RPMI7951 (cell line): Measurements from ENCODE around the gene GMPR2. TPM values are rescaled to one million over a fixed set of nuclear protein-coding genes. Genes with fewer than 3 reads are reported as not detected.
"Not testable (repeated sequence)": the region's sequence is repeated elsewhere in the genome, so short reads cannot be mapped to it uniquely, and the experiment has no call there.

ENCODE experiments used
- DNase-seq: peaks from one replicate; pipeline ENCODE4 v3.0.0-alpha.2; 2012; ENCODE audit warnings: low read depth
- total RNA-seq: library from RNA; depleted of rRNA; stranded (reverse); fragments of >200 nt; shearing (Covaris generic); gene quantifications from 2 replicates; pipeline ENCODE4 v1.2.3, GENCODE V29; 2014

GMPR2 gene
- total RNA-seq, 1 experiment from 2014 or later, result 52.9 TPM

DNA sequence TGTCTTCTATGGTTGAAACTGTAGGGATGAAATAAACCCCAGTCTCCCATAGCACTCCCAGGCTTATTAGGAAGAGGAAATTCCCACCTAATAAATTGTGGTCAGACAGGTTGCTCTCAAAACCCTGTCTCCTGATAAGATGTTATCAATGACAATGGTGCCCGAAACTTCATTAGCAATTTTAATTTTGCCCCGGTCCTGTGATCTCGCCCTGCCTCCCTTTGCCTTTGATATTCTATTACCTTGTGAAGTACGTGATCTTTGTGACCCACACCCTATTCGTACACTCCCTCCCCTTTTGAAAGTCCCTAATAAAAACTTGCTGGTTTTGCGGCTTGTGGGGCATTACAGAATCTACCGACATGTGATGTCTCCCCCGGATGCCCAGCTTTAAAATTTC is 30.2 kb upstream of the GMPR2 start:
- DNase-seq, result not testable (repeated sequence)

DNA sequence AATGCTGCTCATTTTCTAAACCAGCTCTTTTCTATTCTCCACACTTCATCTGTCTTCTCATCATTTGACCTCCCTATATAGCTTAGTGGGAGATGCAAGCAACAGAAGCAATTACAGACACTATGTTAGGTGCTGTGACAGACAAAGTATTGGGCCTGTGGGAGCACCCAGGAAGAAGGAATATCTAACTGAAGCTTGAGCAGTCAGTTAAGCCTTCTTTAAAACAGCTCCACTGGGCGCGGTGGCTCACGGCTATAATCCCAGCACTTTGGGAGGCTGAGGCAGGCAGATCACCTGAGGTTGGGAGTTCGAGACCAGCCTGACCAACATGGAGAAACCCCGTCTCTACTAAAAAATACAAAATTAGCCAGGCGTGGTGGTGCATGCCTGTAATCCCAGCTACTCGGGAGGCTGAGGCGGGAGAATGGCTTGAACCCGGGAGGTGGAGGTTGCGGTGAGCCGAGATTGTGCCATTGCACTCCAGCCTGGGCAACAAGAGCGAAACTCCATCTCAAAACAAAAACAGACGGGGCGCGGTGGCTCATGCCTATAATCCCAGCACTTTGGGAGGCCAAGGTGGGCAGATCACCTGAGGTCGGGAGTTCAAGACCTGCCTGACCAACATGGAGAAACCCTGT is 29.4 kb upstream of the GMPR2 start:
- DNase-seq, result not testable (repeated sequence)

DNA sequence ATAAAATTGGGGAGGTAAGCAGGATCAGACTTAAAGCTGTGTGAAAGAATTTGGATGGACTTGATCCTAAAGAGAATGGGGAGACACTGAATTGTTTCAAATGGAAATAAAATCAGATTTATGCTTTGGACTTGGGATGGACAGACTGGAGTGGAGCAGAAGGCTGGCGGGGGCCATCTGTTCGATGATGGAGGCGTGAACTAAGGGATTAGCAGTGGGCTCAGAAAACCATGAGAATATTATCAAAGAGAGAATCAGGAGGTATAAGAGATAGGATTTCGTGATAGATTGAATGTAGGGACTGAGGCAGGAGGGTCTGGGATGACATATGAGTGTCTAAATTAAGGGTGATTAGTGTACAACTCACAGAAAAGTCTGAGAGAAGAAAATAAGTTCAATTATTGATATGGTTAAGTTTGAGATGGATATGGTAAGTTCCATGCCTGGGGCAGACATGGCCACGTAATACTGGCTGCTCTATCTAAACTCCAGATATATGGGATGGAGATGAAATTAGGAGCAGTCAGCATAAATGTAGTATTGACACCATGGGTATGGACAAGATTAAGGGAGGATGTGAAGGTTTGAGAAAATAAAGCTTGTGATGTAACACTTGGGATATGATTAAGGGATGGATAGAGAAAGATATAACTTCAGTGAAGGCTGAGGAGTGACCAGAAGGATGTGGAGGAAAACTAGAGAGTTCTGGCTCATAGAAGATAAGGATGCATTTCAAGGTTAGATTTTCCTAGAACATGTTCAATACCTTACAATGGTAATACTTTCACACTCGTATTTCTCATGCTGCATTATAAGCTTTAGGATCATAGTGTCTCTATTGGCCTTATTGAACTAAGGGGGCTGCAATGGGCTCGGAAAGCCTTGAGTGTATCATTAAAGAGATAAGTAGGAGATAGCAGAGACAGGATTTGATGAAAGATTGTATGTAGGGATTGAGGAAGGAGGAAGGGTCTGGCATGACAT is 28.3 kb upstream of the GMPR2 start:
- no peak for DNase-seq

DNA sequence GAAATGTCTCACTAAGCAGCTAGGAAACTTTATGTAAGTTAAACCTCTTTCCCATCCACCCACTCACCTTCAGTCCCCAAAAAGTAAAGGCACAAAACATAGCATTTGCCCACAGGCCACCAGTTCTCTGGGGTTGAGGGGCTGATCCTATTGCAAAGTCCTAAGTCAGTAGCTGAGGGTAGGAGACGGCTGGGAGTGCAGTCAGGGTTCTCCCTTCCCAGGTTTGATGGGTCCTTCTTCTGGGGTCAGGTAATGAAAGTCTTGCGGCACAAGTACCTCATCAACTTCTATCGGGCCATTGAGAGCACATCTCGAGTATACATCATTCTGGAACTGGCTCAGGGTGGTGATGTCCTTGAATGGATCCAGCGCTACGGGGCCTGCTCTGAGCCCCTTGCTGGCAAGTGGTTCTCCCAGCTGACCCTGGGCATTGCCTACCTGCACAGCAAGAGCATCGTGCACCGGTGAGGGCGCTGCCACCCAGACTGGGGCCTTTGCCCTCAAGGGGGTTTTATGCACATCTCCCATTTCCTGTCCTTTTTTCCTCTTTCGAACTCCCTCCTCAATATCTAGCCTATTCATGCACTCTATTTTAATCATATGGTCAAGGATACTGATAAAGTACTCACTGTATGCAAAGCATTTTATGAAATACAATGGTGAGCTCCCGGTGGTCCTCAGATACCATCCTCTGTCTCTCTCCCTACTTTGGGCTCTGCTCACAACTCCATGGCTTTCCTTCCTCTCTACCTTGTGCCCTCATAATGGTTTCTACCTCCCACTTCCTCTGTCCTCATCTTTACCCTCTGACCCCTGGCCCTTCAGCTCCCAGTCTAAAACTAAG is 26.2 kb upstream of the GMPR2 start:
- DNase-seq, result no peak

DNA sequence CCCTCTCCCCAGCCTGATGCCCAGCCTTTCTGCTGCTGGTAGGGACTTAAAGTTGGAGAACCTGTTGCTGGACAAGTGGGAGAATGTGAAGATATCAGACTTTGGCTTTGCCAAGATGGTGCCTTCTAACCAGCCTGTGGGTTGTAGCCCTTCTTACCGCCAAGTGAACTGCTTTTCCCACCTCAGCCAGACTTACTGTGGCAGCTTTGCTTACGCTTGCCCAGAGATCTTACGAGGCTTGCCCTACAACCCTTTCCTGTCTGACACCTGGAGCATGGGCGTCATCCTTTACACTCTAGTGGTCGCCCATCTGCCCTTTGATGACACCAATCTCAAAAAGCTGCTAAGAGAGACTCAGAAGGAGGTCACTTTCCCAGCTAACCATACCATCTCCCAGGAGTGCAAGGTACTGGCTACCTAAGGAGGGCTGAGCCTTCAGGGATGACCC is 25.6 kb upstream of the GMPR2 start:
- no peak for DNase-seq

DNA sequence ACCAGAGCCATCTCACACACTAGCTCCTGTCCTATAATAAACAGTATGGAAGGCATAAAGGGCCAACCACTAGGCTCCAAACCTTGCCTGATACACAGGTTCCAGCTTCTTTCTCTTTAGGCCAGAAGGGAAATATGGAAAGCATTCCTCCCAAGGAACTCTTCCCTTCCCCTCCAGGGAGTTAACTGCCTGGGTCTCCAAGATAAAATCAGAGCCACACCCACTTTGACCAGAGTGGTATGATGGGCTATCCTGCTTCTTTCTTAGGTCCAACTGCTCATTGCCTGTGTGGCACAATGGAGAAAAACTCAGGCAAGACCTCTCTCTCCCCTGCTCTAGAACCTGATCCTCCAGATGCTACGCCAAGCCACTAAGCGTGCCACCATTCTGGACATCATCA is 25.1 kb upstream of the GMPR2 start:
- DNase-seq, result no peak

DNA sequence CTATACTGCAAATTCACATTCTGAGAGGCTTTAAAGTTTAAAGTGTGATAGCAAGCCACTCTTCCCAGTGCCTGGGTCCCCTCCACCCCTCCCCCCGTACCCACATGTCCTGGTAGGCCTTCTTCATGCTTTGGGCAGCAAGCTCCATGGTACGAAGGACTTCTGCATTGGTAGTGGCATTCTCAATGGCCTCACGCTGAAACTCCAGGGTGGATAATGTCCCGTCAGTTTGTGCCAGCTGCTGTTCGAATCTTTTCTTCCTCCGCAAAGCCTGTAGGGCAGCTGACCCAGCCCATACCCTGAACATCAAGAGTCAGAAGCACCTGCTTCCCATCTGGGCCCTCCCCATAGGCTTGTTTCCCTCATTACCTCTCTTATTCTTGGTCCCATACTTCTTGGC is 21.4 kb upstream of the GMPR2 start:
- no peak for DNase-seq

DNA sequence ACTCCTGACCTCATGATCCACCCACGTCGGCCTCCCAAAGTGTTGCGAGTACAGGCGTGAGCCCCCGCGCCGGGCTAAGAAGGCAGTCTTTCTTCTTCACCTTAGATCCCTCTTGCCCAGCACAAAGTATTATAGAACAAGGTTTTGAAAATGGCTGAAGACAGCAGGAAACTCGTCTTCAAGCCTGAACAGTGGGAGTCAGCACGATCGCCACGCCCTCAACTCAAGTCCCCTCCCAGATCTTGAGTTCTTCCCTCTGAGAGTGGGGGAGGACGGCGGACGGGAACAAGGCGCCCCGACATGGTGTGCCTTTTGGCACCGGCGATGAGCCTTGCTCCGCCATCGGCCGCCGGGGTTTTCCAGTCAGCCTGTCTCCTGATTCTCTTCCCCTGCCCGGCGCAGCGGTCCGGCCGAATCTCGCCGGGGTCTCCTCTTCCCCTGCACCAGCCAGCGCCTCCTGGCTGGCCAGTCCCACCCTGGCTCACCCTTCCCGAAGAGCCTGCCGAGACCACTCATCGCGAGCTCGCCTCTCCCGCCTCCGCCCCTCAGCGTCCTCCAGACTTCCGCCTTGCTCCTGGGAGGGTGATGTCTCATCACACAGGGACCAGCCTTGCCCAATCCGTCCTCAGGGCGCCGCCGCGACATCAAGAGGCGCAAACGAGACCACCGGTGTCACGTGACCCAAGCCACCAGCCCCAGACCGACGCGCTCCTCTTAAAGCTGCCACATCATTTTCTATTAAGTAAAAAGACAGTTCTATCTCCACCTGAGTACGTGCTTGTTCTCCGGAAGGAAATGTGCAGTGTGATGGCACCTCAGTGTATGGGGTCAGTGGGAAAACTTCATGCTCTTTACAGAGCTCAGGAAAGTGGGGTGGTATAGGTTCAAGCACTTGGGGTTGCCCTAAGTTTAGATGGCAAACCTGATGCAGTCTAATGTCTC is 19.5 kb upstream of the GMPR2 start, which contains the start of gene CHMP4A:
Gene CHMP4A (minus strand): TSS at position 565 of the 942 bp plus-strand sequence. CDS start 49 bp downstream, at position 516.
- peak; percentile 97 for DNase-seq

DNA sequence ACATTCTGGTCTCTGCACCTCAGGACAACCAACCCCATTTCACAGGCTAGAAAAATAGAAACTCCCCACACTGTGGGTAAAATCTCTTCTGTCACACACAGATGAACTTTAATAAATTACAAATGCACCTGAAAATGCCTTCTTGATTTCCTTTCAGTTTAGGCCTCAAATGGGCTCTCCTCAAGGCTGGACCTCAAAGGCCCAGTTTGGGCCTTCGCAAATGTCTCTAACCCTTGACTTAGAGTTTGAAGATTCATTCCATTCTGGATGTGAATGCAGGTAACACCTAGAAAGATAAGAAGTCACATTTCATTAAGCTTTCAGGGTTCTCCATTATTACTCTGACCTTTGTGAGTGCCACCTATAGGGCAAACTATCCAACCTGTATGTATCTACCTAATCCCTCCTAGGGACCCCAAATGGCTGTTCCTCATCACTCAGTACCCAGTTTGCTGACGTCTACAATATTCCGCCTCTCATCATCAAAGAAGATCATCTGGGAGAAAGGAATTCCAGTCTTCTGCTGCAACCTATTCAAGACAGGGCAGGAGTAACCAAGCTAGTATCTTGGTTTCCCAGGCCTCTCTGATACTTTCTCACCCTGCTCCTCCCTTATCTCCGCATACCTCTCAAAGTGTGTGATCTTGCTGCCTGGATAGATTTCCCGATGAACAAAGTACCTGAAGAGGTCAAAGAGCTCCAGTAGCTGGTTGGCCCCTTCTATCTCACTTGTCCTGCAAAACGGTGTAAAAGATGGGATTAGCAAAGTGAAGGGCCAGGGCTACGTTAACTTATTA is 18.7 kb upstream of the GMPR2 start:
- no peak for DNase-seq

DNA sequence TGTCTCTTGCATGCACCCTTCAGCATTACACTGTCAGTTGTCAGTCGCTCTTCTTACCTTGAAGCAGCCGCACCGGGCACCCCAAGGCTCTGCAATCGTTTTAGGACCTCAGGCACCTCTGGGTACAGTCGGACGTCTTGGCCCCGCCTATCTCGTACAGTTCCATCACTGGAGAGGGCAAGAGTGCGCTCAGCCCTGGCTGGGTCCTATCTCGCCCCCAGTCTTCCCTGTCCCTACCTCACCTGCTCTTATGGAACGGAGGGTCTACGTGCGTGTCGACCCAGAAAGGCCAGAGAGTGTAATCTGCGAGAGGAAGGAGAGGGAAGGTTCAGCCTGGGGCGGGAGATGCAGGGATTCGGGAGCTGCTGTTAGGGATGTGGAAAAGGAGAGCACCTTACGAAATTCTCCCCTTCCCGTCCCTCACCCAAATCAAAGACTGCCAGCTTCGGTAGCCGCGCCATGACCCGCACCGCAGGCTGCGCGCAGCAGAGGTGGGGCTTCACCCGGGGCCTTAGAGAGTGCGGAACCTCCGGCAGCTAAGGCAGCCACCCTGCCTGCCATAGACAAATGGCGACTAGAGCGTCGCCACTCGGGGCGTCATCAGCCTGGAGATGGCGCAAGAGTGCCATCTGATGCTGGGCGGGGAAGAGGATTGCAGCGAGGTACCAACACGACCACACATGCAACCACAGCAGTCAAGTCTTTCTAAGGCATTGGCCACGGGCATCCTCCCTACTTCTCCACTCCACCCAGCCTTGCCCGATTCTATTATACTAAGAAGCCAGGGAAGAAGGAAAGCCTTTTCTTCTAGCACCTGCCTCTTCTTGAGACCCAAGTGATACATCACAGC is 17.0 kb upstream of the GMPR2 start, which contains the start of gene MDP1:
Gene MDP1 (minus strand): TSS at position 572 of the 850 bp plus-strand sequence. CDS start 111 bp downstream, at position 461.
- peak; percentile 84 for DNase-seq

DNA sequence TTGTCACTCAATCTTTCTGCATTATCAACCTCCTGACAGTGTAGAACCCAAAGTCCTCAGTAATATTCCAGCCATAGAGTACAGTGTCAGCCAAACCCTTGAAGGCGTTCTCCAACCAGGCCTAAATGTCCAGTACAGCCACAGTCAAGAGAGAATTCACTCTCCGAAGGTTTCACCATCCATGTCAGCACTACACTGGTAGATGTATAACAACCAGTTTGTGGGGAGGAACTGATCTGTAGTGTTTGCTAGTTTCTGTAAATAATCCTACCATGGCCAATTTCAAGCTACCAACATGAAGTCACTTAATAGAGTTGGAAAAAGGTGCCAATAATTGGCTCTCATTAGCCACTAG is 16.4 kb upstream of the GMPR2 start:
- no peak for DNase-seq

DNA sequence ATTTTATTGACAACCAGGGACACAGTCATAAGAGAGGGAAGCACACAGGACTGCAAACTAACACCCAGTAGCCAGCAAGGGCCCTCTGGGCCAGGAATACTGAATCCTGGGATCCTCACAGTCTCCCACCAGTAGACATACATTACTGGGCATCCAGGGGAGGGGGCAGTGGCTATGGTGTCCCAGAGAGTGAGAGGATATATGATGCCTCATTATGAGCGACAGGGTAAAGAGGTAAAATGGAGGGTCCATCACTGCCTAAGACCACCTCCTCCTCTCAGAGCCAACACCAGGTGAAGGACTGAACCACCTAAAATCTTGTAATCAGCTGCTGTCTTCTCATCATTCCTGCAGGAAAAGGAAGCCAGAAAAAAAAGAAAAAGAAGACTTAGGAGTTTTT is 15.9 kb upstream of the GMPR2 start:
- not testable (repeated sequence) for DNase-seq

DNA sequence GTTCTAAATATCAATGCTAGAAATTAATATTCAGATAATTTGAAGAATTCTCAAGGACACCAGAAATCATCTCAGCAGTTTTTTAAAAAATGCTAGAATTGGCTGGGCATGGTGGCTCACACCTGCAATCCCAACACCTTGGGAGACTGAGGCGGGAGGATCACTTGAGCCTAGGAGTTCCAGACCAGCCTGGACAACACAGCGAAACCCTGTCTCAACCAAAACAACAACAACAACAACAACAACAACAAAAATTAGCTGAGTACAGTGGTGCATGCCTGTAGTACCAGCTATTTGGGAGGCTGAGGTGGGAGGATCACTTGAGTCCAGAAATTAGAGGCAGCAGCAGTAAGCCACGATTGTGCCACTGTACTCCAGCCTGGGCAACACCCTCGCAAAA is 13.6 kb upstream of the GMPR2 start:
- DNase-seq, result no peak

DNA sequence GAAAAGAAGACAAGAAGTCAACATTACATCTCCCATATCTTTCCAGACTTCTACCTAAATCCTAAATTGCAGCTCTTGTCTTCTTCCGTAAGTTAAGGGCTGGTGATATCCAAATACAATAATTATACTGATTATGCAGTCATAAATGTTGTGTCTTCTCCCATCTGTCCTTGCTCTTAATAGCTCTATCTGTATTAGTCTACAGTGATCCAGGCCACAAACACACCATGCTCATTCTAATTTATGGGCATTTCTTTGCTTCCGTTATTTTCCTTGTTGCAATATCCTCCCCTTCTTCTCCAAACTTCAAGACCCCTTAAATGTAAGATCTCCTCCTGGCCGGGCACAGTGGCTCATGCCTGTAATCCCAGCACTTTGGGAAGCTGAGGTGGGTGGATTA is 13.2 kb upstream of the GMPR2 start:
- no peak for DNase-seq

DNA sequence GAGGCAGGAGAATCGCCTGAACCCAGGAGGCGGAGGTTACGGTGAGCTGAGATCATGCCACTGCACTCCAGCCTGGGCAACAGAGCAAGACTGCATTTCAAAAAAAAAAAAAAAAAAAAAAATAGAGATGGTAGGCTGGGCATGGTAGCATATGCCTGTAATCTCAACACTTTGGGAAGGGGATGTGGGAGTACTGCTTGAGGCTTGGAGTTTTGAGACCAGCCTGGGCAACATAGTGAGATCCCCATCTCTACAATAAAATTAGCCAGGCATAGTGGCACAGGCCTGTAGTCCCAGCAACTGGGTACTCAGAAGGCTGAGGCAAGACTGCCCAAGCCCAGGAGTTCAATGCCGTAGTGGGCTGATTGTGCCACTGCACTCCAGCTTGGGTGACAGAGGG is 9.7 kb upstream of the GMPR2 start:
- DNase-seq, result not testable (repeated sequence)

DNA sequence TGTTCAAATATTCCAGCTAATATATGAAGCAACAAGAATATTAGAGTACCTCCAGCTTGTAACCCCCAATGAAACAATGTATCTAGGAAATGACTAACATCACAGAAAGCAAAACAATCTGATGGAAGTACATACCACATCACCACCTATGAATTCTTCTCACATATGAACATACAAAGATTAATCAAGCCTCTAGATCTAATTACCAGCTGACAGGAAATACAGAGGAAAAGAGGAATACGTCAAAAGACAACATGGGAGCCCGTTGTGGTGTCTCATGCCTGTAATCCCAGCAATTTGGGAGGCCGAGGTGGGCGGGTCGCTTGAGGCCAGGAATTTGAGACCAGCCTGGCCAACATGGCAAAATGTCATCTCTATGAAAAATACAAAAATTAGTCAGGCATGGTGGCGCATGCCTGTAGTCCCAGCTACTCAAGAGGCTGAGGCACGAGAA is 8.1 kb upstream of the GMPR2 start:
- DNase-seq, result no peak

DNA sequence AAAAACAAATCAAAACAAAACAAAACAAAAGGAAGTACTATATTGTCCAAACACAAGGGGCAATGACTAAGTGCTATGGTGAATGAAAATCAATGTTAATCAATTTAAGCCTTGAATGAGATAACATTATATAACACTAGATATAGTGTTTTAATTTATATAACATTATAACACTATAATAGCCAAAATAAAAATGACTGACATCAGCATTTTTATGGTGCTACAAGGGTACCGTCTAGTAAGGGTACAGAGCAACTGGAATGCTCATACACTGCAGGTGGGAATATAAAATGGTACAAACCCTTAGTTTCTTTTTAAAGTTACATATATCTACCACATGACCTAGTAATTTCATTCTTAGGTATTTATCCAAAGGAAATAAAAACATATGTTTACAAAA is 6.3 kb upstream of the GMPR2 start:
- DNase-seq, result no peak

DNA sequence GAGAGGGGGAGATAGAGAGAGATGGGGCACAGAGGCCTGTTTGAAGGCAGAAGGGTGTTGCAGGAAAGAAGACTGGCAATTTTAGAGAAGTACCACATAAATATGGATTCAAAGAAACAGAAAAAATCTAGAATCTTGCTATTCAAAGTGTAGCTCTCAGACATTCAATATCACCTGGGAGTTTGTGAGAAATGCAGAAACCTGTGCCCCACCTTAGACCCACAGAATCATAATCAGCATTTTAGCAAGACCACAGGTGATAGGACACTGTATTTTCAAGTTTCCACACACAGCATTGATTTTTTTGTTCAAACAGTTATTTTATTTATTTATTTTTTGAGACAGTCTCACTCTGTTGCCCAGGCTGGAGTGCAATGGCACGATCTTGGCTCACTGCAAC is 3.8 kb upstream of the GMPR2 start:
- DNase-seq, result no peak
